ENCODE measurements around the gene CTCF. TPM values are rescaled to one million over a fixed set of nuclear protein-coding genes. Genes with fewer than 3 reads are reported as not detected.

Gene CTCF
- total and polyA plus RNA-seq, 2 donors (not counting 3 experiments of a cell fraction or from before 2014, with no cell fraction given) = 20.7 to 40.0 TPM

DNA sequence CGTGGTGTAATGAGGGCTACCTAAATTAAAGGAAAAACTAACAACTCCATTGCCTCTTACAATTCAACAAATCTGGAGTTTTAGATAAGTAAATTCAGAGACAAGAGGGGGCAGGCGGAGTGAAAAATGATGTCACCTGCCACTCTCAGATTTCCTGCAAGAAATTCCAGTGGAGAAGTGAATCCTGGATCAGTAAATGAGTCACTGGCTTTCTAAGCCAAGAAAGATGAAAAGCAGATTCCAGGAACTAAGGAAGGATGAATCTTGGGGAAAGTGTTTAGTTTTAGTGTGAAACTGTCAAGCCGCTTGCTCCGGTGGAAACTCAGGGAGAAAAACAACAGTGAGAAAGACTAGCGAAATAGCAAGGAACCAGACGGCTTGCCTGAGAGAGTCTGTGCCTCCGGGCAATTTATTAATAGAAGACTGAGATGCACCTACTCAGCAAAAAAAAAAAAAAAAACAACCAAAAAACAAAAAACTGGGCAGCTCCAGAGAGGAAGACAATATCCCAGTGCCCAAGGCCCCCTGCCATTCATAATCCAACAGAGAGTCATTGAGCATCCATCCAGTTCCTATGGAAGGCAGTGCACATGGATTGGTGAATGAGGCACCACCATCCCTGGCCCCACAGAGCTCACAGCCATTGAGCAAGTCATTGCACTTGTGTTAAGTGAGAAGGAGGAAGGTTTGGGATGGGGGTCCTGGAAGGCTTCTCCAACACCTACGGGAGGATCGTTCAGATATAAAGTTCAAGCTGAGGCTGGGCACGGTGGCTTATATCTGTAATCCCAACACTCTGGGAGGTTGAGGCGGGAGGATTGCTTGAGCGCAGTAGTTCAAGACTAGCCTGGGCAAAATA is 45.8 kb upstream of the CTCF start:
- Histone ChIP-seq H3K4me1 (ENCODE audit: control insufficient read depth, extremely low read depth, insufficient read depth, low read length) (peaks cover 13% of the 10 kb centered on the region), H3K27me3 (ENCODE audit: control insufficient read depth in 2 of 2, insufficient read depth in 2 of 2, low read length in 2 of 2) (no peaks in the 10 kb centered on the region), H3K9me3 (replicated peaks; ENCODE audit: control insufficient read depth, insufficient read depth, low read length) (no peaks in the 10 kb centered on the region), H2AFZ (ENCODE audit: low read depth, low read length) (no peak overlapping the region), H3K9ac (replicated peaks; ENCODE audit: extremely low read depth, insufficient read depth, low read length) (peak overlapping the region; percentile 4), H3K27ac (ENCODE audit: insufficient read depth, low read depth, low read length) (peak overlapping the region; percentile 25), H4K20me1 (replicated peaks; ENCODE audit: control insufficient read depth, extremely low read depth, insufficient read depth, low read length) (no peaks in the 10 kb centered on the region), H3K4me3 (replicated peaks in 1 of 3; ENCODE audit: insufficient read depth in 1 of 3, low read depth in 1 of 3, low read length in 3 of 3) (no peak overlapping the region), H3K9me1 (replicated peaks; ENCODE audit: control insufficient read depth, extremely low read depth, insufficient read depth, low read length) (no peaks in the 10 kb centered on the region), H3K4me2 (ENCODE audit: insufficient read depth, low read length) (peak overlapping the region; percentile 32), H3K79me2 (ENCODE audit: control insufficient read depth, insufficient read depth, low read length) (no peaks in the 10 kb centered on the region), H3K36me3 (ENCODE audit: control insufficient read depth in 2 of 2, extremely low read depth in 1 of 2, insufficient read depth in 2 of 2, low read length in 2 of 2) (no peaks in the 10 kb centered on the region)
- intact Hi-C loops (cut with micrococcal nuclease) = no loop called here
- FAIRE-seq = peak; percentile 92
- CTCF ChIA-PET = interaction anchor here (1.4 to 10.0 kb wide), 6 partner anchors 11 to 89 kb away, joined by 5 to 247 read pairs (median 24); partner anchors contain the start of genes AGRP and ATP6V0D1
- dilution Hi-C loops (cut with MboI; ENCODE audit: extremely low pct_ligation_motif_present, low sequenced_read_pairs) = no loop called here
- DNase-seq (ENCODE audit: low read depth, low spot score) = peak; percentile 67
- BruUV-seq (replicated peaks) = no TSS peak
- POLR2A ChIA-PET = no interaction called here
- TF ChIP-seq JUN (IDR thresholded peaks at IDR 0.05; ENCODE audit: borderline replicate concordance, insufficient read depth, insufficient read length, low read depth) (peak; percentile 81), MYC (IDR thresholded peaks at IDR 0.05; ENCODE audit: low read depth, low read length) (no peak), EZH2 (IDR thresholded peaks at IDR 0.05; ENCODE audit: borderline replicate concordance, low read depth, low read length, severe bottlenecking) (no peak), POLR2A (IDR thresholded peaks at IDR 0.05; ENCODE audit: low read depth, low read length) (no peak), FOS (IDR thresholded peaks at IDR 0.05; ENCODE audit: borderline replicate concordance, insufficient read depth, low read length) (peak; percentile 82), POLR2AphosphoS5 (IDR thresholded peaks at IDR 0.05; ENCODE audit: insufficient read depth, low read depth, low read length) (no peak)
- TF ChIP-seq, protein P1, sequence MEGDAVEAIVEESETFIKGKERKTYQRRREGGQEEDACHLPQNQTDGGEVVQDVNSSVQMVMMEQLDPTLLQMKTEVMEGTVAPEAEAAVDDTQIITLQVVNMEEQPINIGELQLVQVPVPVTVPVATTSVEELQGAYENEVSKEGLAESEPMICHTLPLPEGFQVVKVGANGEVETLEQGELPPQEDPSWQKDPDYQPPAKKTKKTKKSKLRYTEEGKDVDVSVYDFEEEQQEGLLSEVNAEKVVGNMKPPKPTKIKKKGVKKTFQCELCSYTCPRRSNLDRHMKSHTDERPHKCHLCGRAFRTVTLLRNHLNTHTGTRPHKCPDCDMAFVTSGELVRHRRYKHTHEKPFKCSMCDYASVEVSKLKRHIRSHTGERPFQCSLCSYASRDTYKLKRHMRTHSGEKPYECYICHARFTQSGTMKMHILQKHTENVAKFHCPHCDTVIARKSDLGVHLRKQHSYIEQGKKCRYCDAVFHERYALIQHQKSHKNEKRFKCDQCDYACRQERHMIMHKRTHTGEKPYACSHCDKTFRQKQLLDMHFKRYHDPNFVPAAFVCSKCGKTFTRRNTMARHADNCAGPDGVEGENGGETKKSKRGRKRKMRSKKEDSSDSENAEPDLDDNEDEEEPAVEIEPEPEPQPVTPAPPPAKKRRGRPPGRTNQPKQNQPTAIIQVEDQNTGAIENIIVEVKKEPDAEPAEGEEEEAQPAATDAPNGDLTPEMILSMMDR (IDR thresholded peaks at IDR 0.05; ENCODE audit: extremely low read depth in 1 of 2, insufficient read depth in 1 of 2, low read depth in 1 of 2, low read length in 2 of 2) = no peak
- TF ChIP-seq, protein P2, sequence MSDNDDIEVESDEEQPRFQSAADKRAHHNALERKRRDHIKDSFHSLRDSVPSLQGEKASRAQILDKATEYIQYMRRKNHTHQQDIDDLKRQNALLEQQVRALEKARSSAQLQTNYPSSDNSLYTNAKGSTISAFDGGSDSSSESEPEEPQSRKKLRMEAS (IDR thresholded peaks at IDR 0.05; ENCODE audit: insufficient read depth, insufficient read length) = no peak

Measured in endothelial cell of umbilical vein (primary cell).